Measurements from ENCODE around the gene LGI4.

DNA sequence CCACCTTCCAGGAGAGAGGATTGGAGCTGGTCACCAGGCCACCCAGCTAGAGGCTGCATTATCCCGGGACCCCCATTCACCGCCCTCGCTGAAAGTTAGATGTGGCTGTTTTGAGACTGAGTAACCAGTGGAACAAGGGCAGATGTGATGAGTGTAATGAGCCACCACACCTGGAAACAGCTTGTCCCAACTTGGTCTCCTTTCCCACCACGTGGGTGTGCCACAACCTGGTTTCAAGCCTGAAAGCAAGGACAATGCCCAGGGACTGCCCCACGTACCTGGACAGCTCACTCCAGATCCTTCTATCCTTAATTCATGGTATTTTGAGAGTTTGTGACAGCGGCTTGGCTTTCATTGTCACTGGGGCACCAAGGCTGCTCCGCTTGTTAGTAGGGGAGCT lies 7.0 kb downstream of the LGI4 start:
- TF ChIP-seq POLR2A (IDR thresholded peaks at IDR 0.05) = no peak
- TF ChIP-seq CTCF (IDR thresholded peaks at IDR 0.05) = no peak
